Breast epithelium (tissue), 3 donors: ENCODE data around the gene GMPR.

Experiments used
- CTCF ChIP-seq, 3 donors: fragments of 450-650 bp; IDR thresholded peaks; one replicate each; pipeline ENCODE4 v1.5.1; 2016 to 2017; ENCODE audit warnings: antibody characterized with exemption in 3 of 3, mild to moderate bottlenecking in 3 of 3, moderate library complexity in 3 of 3
- POLR2A ChIP-seq: fragments of 450-650 bp; IDR thresholded peaks from one replicate; pipeline ENCODE4 v1.6.1; 2016; ENCODE audit warnings: antibody characterized with exemption, mild to moderate bottlenecking, moderate library complexity
- POLR2AphosphoS5 ChIP-seq, 3 donors: sonication (generic); formaldehyde crosslinking; IDR thresholded peaks; one replicate each; pipeline ENCODE4 v1.6.1; 2017; ENCODE audit warnings: antibody characterized with exemption in 3 of 3

- no peak for TF ChIP-seq POLR2A
- TF ChIP-seq CTCF (IDR thresholded peaks at IDR 0.05): peak; percentile 94 to 98 (median 96)
- no peak for TF ChIP-seq POLR2AphosphoS5 (IDR thresholded peaks at IDR 0.05)
Measured at GRCh38 chr6:16206595-16207037, 31.8 kb upstream of the GMPR start.
